Measurements from ENCODE around the gene MED15.

The MED15 gene, protein sequence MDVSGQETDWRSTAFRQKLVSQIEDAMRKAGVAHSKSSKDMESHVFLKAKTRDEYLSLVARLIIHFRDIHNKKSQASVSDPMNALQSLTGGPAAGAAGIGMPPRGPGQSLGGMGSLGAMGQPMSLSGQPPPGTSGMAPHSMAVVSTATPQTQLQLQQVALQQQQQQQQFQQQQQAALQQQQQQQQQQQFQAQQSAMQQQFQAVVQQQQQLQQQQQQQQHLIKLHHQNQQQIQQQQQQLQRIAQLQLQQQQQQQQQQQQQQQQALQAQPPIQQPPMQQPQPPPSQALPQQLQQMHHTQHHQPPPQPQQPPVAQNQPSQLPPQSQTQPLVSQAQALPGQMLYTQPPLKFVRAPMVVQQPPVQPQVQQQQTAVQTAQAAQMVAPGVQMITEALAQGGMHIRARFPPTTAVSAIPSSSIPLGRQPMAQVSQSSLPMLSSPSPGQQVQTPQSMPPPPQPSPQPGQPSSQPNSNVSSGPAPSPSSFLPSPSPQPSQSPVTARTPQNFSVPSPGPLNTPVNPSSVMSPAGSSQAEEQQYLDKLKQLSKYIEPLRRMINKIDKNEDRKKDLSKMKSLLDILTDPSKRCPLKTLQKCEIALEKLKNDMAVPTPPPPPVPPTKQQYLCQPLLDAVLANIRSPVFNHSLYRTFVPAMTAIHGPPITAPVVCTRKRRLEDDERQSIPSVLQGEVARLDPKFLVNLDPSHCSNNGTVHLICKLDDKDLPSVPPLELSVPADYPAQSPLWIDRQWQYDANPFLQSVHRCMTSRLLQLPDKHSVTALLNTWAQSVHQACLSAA

DNA sequence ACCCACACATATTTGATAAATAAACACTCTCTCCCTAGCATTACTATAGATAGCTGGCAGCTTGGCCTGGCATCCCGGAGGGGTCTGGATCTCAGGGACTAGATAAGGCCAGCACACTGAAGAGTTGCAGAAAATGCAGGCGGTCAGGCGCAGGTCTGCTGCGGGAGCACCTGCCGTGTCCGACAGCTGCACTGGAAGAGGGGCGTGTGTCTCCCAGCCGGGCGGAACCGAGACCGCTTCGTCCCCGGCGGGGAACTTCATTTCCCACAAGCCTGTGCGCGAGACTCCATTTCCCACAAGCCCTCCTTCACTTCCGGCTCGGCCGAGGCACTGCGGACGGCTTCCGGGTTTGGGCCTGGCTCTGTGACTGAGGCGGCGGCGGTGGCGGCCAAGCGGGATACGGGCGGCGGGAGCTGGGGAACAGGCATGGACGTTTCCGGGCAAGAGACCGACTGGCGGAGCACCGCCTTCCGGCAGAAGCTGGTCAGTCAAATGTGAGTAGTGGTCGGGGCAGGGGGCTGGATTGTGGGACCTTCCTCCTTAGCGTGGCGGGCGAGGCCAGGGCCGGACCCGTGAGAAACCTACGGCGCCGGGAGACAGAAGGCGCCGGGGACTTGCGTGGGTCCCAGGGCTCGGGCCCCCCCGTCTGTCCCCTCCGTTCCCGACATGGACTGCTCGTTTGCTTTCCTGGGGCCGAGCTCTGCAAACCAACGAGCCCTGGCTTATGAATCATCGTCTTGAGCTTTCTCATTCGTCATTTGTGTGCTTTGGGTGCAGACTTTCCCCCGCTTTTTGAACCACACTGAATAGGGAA, at the start of gene MED15:
Gene MED15, plus strand, starts transcription at position 358 of the 814 bp plus-strand sequence. Its CDS starts 69 bp downstream, at position 427.
- Histone ChIP-seq H3K36me3 (ENCODE audit: control insufficient read depth in 5 of 5, insufficient read depth in 5 of 5, low read length in 5 of 5) (no peaks in the 10 kb centered on the region), H3K4me3 (ENCODE audit: low read depth in 1 of 5, low read length in 5 of 5) (peak within 1 kb of the TSS; percentile 74 to 96 (median 82)), H3K4me1 (ENCODE audit: control insufficient read depth in 5 of 5, insufficient read depth in 5 of 5, low read length in 5 of 5) (peaks cover 14 to 48% (median 42%) of the 10 kb centered on the region in 5 donors), H3K9ac (ENCODE audit: low read length in 5 of 5) (peak within 1 kb of the TSS; percentile 90 to 100 (median 99)), H3K27ac (ENCODE audit: low read depth, low read length) (peak within 1 kb of the TSS; percentile 94), H3K9me3 (ENCODE audit: control insufficient read depth in 5 of 5, low read length in 5 of 5) (no peaks in the 10 kb centered on the region), H3K27me3 (ENCODE audit: control insufficient read depth in 5 of 5, insufficient read depth in 4 of 5, low read length in 5 of 5) (no peaks in the 10 kb centered on the region)

DNA sequence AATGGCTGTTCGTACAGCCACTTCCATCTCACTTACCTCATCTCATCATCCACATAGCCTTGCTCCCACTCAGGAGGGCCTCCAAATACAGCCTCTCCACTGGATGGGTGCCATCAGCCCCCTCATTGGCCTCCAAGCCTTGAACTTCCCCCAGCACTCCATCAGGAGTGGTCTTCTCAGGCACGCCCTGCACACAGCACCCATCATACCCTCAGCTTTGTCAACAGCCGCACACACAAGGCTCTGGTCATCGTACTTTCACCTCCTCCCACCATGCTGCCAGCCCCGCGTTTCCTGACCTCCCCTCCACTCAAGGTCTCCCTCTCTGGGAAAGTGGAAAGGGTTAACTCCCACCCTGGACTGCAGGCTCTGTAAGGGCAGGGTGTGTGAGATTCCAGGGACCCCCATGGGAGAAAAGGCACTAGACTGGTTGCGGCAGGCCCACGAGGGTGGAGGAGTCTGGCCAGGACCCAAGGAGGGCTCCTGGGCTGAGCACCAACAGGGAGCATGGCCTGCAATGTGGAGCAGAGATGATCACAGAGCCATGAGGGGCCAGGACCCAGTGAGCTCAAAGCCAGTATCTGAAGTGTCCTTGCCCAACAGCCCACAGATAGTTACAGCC, 48.8 kb upstream of the MED15 start:
- no peak overlapping the region for H3K9ac ChIP-seq (ENCODE audit: low read length in 5 of 5)
- peaks cover 0 to 24% (median 16%) of the 10 kb centered on the region in 5 donors for H3K4me1 ChIP-seq (ENCODE audit: control insufficient read depth in 5 of 5, insufficient read depth in 5 of 5, low read length in 5 of 5)
- H3K36me3 ChIP-seq (ENCODE audit: control insufficient read depth in 5 of 5, insufficient read depth in 5 of 5, low read length in 5 of 5) = peaks cover 0 to 40% (median 17%) of the 10 kb centered on the region in 5 donors

DNA sequence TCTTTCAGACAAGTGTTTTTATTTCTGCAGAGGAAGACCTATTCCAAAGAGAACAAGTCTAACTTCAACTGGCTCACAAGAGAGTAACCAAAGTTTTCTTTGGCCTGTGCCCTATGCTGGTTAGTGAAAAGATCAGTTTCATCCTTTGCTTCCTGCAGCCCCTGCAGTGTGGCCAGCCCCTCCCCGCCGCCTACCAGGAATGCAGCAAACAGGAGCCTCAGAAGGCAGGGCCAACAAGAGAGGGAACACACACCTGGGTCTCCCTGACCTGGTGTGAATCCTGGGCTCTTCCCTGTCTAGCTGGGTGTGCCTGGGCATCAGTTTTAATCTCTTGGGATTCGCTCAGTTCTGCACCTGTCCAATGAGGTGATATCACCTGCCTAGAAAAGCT, 48.3 kb upstream of the MED15 start:
- Histone ChIP-seq H3K36me3 (ENCODE audit: control insufficient read depth in 5 of 5, insufficient read depth in 5 of 5, low read length in 5 of 5) (peaks cover 0 to 44% (median 19%) of the 10 kb centered on the region in 5 donors), H3K27me3 (ENCODE audit: control insufficient read depth in 5 of 5, insufficient read depth in 4 of 5, low read length in 5 of 5) (no peaks in the 10 kb centered on the region), H3K9ac (ENCODE audit: low read length in 5 of 5) (no peak overlapping the region), H3K9me3 (ENCODE audit: control insufficient read depth in 5 of 5, low read length in 5 of 5) (no peaks in the 10 kb centered on the region), H3K4me1 (ENCODE audit: control insufficient read depth in 5 of 5, insufficient read depth in 5 of 5, low read length in 5 of 5) (peaks cover 0 to 28% (median 20%) of the 10 kb centered on the region in 5 donors), H3K4me3 (ENCODE audit: low read depth in 1 of 5, low read length in 5 of 5) (no peak overlapping the region), H3K27ac (ENCODE audit: low read depth, low read length) (no peak overlapping the region)

More for the DNA sequence above, 48.8 kb upstream of the MED15 start:
- no peak overlapping the region for H3K27ac ChIP-seq (ENCODE audit: low read depth, low read length)
- H3K27me3 ChIP-seq (ENCODE audit: control insufficient read depth in 5 of 5, insufficient read depth in 4 of 5, low read length in 5 of 5) = no peaks in the 10 kb centered on the region
- H3K9me3 ChIP-seq (ENCODE audit: control insufficient read depth in 5 of 5, low read length in 5 of 5) = no peaks in the 10 kb centered on the region
- H3K4me3 ChIP-seq (ENCODE audit: low read depth in 1 of 5, low read length in 5 of 5) = no peak overlapping the region

DNA sequence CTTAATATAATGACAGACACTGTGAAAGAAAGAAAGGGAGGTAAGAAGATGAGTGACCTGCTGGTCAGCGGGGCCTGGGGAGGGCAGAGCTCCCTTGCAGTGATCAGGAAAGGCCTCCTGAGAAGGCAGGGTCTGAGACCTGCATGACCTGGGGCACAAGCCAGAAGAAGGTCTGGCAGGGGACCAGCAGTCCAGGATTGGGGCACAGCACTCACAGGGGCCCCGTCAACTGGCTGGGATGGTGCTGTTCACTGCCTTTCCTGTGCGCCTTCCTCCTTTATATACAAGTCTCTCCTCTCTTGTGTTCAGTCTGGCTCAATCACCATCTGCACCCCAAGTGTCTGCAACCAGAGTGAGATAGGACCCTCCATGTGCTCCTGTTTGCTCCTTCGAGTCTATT, 47.5 kb upstream of the MED15 start:
- peaks cover 0 to 29% (median 22%) of the 10 kb centered on the region in 5 donors for H3K4me1 ChIP-seq (ENCODE audit: control insufficient read depth in 5 of 5, insufficient read depth in 5 of 5, low read length in 5 of 5)
- no peak overlapping the region for H3K4me3 ChIP-seq (ENCODE audit: low read depth in 1 of 5, low read length in 5 of 5)
- H3K9ac ChIP-seq (ENCODE audit: low read length in 5 of 5) = no peak overlapping the region
- no peaks in the 10 kb centered on the region for H3K27me3 ChIP-seq (ENCODE audit: control insufficient read depth in 5 of 5, insufficient read depth in 4 of 5, low read length in 5 of 5)
- no peak overlapping the region for H3K27ac ChIP-seq (ENCODE audit: low read depth, low read length)
- H3K9me3 ChIP-seq (ENCODE audit: control insufficient read depth in 5 of 5, low read length in 5 of 5) = no peaks in the 10 kb centered on the region
- peaks cover 0 to 49% (median 26%) of the 10 kb centered on the region in 5 donors for H3K36me3 ChIP-seq (ENCODE audit: control insufficient read depth in 5 of 5, insufficient read depth in 5 of 5, low read length in 5 of 5)

DNA sequence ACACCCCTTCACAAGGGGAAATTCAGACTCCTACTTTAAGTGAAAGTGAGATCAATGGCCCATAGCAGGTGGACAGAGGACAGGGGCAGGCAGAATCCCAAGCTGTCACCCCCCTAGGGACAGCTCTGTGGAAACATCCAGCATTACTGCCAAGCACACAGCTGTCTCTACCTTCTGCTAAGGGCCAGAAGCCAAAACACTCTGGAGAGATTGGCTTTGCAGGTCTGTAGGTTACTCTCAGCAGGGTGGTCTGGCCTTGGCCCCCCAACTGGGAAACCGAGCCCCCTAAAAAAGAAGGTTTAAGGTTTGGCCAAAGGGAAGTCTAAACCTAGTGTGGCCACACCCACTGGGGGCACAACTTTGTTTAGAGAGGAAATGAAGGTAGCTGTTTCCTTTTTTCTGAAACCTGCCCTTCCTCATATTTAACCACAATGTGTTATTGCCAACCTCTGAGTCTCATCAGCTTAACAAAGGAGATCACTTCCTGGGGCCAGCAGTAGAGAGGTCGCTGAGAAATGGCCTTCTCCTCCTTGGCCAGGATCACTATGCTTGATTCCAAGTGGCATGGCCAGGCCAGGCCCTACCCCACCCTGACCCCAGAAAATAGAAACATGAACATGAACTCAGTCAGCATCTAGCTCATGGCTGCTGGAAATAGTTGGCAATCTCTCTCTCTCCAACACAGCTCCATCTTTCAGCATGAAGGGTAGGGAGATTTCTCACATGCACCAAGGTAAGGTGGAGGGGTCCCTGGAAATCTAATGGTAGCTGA, 43.9 kb upstream of the MED15 start:
- no peak overlapping the region for H3K27ac ChIP-seq (ENCODE audit: low read depth, low read length)
- H3K4me3 ChIP-seq (ENCODE audit: low read depth in 1 of 5, low read length in 5 of 5) = no peak overlapping the region
- H3K36me3 ChIP-seq (ENCODE audit: control insufficient read depth in 5 of 5, insufficient read depth in 5 of 5, low read length in 5 of 5) = peaks cover 0 to 44% (median 24%) of the 10 kb centered on the region in 5 donors
- peaks cover 0 to 26% (median 18%) of the 10 kb centered on the region in 5 donors for H3K4me1 ChIP-seq (ENCODE audit: control insufficient read depth in 5 of 5, insufficient read depth in 5 of 5, low read length in 5 of 5)
- H3K9me3 ChIP-seq (ENCODE audit: control insufficient read depth in 5 of 5, low read length in 5 of 5) = no peaks in the 10 kb centered on the region
- no peaks in the 10 kb centered on the region for H3K27me3 ChIP-seq (ENCODE audit: control insufficient read depth in 5 of 5, insufficient read depth in 4 of 5, low read length in 5 of 5)
- H3K9ac ChIP-seq (ENCODE audit: low read length in 5 of 5) = no peak overlapping the region

DNA sequence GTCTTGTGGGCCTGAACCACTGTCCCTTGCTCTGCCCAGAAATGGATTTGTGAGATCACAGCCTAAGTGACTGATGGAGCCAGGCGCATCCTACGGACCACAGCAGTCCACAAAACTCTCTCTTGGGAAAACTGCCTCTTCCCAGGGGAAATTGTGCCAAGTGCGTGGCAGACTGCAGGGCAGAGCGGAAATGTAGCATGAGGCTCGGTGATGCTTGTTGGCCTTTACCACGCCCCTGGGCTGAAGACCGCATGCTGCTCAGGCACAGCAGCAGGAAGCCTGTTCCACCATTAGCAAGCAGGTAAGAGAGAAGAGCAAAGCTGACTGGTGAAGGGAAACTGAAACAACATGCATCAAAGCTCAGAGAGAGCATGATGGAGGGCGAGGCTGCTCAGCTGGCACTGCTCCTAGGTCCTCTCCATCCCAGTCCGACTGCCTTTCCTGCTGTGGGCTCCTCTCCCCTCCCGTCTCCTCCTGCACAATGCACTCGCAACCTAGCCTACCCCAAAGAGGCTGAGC, 43.3 kb upstream of the MED15 start:
- Histone ChIP-seq H3K4me3 (ENCODE audit: low read depth in 1 of 5, low read length in 5 of 5) (no peak overlapping the region), H3K9ac (ENCODE audit: low read length in 5 of 5) (no peak overlapping the region), H3K27ac (ENCODE audit: low read depth, low read length) (no peak overlapping the region), H3K9me3 (ENCODE audit: control insufficient read depth in 5 of 5, low read length in 5 of 5) (no peaks in the 10 kb centered on the region), H3K36me3 (ENCODE audit: control insufficient read depth in 5 of 5, insufficient read depth in 5 of 5, low read length in 5 of 5) (peaks cover 0 to 43% (median 30%) of the 10 kb centered on the region in 5 donors), H3K4me1 (ENCODE audit: control insufficient read depth in 5 of 5, insufficient read depth in 5 of 5, low read length in 5 of 5) (peaks cover 0 to 20% (median 16%) of the 10 kb centered on the region in 5 donors), H3K27me3 (ENCODE audit: control insufficient read depth in 5 of 5, insufficient read depth in 4 of 5, low read length in 5 of 5) (no peaks in the 10 kb centered on the region)

DNA sequence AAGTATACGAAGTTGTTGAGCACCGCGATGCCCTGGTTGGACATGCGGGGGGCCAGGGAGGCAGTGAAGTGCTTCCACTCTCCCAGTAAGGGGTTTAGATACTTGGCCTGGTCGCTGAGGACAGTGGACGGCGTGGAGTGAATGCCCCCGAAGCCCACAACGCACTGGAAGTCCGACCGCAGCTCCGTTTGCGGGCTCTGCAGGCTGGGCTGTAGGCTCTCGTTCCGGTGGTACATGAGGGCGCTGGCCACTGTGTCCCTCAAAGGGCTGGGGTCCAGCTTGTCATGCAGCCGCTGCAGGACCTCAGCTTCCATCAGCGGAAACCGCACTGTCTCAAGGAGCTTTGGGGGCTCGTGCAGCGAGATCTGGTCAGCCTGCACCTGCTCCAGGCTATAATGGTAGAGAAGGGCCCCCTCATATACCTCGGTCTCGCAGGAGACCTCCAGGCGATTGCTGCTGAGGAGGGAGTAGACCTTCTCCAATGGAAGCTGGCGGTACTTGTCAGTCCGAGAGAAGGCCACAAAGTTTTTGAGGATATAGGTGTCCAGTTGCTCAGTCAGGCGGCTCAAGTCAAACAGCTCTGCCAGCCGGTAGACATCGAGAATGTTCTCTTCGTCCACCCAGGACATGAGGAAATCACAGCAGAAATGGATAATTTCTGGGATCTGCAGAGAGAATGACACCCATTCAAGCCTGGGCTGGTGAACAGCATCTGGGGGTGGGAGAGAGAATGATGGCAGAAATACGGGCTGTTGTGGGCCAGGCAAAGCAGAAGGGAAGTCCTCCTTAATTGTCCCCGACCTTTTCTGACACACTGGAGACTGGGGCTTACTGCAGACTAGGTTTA, 42.3 kb upstream of the MED15 start:
- Histone ChIP-seq H3K27ac (ENCODE audit: low read depth, low read length) (no peak overlapping the region), H3K36me3 (ENCODE audit: control insufficient read depth in 5 of 5, insufficient read depth in 5 of 5, low read length in 5 of 5) (peaks cover 0 to 41% (median 26%) of the 10 kb centered on the region in 5 donors)

DNA sequence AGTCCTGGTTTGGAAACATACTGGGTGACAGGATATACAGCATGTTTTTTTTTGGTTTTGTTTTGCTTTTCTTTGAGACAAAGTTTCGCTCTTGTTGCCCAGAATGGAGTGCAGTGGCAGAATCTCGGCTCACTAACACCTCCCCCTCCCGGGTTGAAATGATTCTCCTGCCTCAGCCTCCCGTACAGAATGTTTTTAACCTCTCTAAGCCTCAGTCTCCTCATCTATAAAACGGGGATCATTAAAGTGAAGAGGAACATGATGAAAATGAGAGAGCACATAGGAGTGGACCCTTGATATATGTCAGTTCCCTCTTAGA, 41.7 kb upstream of the MED15 start:
- H3K27me3 ChIP-seq (ENCODE audit: control insufficient read depth in 5 of 5, insufficient read depth in 4 of 5, low read length in 5 of 5) = no peaks in the 10 kb centered on the region
- H3K4me3 ChIP-seq (ENCODE audit: low read depth in 1 of 5, low read length in 5 of 5) = no peak overlapping the region
- H3K4me1 ChIP-seq (ENCODE audit: control insufficient read depth in 5 of 5, insufficient read depth in 5 of 5, low read length in 5 of 5) = peaks cover 0 to 19% (median 12%) of the 10 kb centered on the region in 5 donors
- H3K27ac ChIP-seq (ENCODE audit: low read depth, low read length) = no peak overlapping the region
- no peaks in the 10 kb centered on the region for H3K9me3 ChIP-seq (ENCODE audit: control insufficient read depth in 5 of 5, low read length in 5 of 5)
- peaks cover 0 to 45% (median 31%) of the 10 kb centered on the region in 5 donors for H3K36me3 ChIP-seq (ENCODE audit: control insufficient read depth in 5 of 5, insufficient read depth in 5 of 5, low read length in 5 of 5)
- H3K9ac ChIP-seq (ENCODE audit: low read length in 5 of 5) = no peak overlapping the region

More for the DNA sequence above, 42.3 kb upstream of the MED15 start:
- no peak overlapping the region for H3K4me3 ChIP-seq (ENCODE audit: low read depth in 1 of 5, low read length in 5 of 5)
- H3K27me3 ChIP-seq (ENCODE audit: control insufficient read depth in 5 of 5, insufficient read depth in 4 of 5, low read length in 5 of 5) = no peaks in the 10 kb centered on the region
- H3K4me1 ChIP-seq (ENCODE audit: control insufficient read depth in 5 of 5, insufficient read depth in 5 of 5, low read length in 5 of 5) = peaks cover 0 to 19% (median 12%) of the 10 kb centered on the region in 5 donors
- no peak overlapping the region for H3K9ac ChIP-seq (ENCODE audit: low read length in 5 of 5)
- no peaks in the 10 kb centered on the region for H3K9me3 ChIP-seq (ENCODE audit: control insufficient read depth in 5 of 5, low read length in 5 of 5)
